ENCODE results near the gene DEPDC5.

Gene DEPDC5

DNA sequence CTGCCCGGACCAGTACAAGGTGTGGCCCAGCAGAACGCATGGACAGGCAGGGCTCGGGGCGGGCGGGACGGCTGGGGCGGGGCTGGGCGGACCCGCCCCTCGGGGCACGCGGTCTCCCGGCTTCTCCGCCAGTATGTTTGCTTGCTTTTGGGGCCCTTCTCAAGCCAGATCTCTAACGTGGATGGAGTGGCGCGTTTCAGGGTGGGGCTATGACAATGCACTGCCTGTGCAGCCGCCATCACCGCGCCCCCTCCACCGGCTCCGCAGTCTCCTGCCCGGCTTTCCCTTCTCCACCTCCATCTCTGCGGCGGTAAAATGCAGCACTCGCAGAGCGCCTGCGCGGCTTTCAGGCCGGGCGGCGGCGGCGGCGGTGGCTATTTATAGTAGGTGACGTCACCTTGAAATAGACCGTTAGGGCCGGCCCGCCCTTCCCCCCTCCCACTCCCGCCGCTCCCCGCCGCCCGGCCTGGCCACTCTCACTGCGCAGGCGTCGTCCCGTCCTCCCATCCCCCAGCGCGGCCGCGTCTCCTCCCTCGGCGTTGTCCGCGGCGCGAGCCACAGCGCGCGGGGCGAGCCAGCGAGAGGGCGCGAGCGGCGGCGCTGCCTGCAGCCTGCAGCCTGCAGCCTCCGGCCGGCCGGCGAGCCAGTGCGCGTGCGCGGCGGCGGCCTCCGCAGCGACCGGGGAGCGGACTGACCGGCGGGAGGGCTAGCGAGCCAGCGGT lies 190.3 kb downstream of the DEPDC5 start, which contains the start of gene YWHAH:
TSS of gene YWHAH (plus strand) at position 558 of the 722 bp plus-strand sequence. CDS start 199 bp downstream, outside the sequence.
- DNase-seq (ENCODE audit: extremely low read depth, insufficient read length) = peak; percentile 94
- no peaks in the 10 kb centered on the region; the same call in 1 of the 2 replicates for H3K36me3 ChIP-seq (ENCODE audit: control insufficient read depth, insufficient read depth, low read length)
- TF ChIP-seq, protein P1, sequence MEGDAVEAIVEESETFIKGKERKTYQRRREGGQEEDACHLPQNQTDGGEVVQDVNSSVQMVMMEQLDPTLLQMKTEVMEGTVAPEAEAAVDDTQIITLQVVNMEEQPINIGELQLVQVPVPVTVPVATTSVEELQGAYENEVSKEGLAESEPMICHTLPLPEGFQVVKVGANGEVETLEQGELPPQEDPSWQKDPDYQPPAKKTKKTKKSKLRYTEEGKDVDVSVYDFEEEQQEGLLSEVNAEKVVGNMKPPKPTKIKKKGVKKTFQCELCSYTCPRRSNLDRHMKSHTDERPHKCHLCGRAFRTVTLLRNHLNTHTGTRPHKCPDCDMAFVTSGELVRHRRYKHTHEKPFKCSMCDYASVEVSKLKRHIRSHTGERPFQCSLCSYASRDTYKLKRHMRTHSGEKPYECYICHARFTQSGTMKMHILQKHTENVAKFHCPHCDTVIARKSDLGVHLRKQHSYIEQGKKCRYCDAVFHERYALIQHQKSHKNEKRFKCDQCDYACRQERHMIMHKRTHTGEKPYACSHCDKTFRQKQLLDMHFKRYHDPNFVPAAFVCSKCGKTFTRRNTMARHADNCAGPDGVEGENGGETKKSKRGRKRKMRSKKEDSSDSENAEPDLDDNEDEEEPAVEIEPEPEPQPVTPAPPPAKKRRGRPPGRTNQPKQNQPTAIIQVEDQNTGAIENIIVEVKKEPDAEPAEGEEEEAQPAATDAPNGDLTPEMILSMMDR (IDR thresholded peaks at IDR 0.05; ENCODE audit: insufficient read depth, low read length, poor library complexity, severe bottlenecking) = no peak
- H3K27me3 ChIP-seq (replicated peaks; ENCODE audit: control insufficient read depth, insufficient read depth, low read length) = no peaks in the 10 kb centered on the region
- peak within 1 kb of the TSS; percentile 95 for H3K4me3 ChIP-seq (replicated peaks; ENCODE audit: low read depth, low read length)

- Histone ChIP-seq H3K36me3 (ENCODE audit: control insufficient read depth, insufficient read depth, low read length) (no peaks in the 10 kb centered on the region; the same call in 1 of the 2 replicates), H3K4me3 (replicated peaks; ENCODE audit: low read depth, low read length) (peak overlapping the region; percentile 95), H3K27me3 (replicated peaks; ENCODE audit: control insufficient read depth, insufficient read depth, low read length) (no peaks in the 10 kb centered on the region)
- TF ChIP-seq, protein P1 (IDR thresholded peaks at IDR 0.05; ENCODE audit: insufficient read depth, low read length, poor library complexity, severe bottlenecking) = no peak
- DNase-seq (ENCODE audit: extremely low read depth, insufficient read length) = peak; percentile 27
Measured at GRCh38 chr22:31944700-31945442, 191.1 kb downstream of the DEPDC5 start.

DNA sequence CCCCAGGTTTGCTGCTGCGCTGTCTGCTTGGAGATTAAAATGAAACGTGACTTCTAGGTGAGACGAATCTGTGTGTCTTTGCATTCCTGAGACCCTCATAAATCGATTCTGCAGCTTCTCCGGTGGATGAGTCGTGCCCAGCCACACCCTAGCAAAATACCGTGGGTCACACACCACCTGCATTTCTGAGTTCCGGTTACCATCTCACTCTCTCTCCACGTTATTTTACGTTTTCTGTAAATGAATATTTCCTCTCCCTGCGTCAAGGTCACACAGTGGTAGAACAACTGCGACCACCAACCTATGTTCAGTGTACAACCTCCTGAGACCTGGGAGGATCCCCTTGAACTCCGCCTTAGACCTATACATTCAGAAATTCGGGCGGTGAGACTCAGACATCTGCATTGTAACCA lies 191.6 kb downstream of the DEPDC5 start:
- DNase-seq (ENCODE audit: extremely low read depth, insufficient read length) = no peak
- no peaks in the 10 kb centered on the region for H3K27me3 ChIP-seq (replicated peaks; ENCODE audit: control insufficient read depth, insufficient read depth, low read length)
- H3K36me3 ChIP-seq (ENCODE audit: control insufficient read depth, insufficient read depth, low read length) = peaks cover under 1% of the 10 kb centered on the region
- TF ChIP-seq, protein P1 (IDR thresholded peaks at IDR 0.05; ENCODE audit: insufficient read depth, low read length, poor library complexity, severe bottlenecking) = no peak
- H3K4me3 ChIP-seq (replicated peaks; ENCODE audit: low read depth, low read length) = peak overlapping the region; percentile 95

DNA sequence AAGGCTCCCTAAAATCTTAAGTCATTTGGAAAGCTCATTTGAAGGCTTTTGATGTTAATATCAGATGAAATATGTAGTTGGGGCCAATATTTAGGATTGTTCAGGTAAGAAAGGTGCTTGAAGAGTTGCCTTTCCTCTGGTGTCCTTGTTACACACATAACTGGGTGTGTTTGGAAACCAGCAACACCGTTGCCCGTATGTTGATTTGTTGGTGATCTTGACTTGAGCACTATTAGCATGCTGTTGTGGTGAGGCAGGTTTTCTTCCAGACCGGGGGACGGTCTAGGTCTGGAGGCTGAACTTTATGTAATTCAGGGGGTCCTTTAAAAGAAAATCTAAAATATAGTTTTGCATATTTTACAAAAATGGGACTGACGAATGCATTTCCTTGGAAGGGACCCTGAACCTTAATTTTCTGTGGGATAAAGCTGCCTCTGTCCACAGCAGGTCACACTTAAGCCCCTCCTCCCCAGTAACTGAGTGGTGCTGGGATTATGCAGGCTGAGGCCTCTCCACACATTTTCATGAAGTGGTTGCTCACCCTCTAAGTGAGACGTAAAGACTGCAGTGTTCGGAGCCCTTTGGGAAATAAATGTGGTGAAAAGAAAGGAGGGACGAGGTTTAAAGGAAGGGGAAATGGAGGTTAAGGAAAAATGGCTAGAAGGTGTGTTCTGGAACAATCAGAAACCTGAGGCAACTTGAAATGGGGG lies 192.3 kb downstream of the DEPDC5 start:
- H3K27me3 ChIP-seq (replicated peaks; ENCODE audit: control insufficient read depth, insufficient read depth, low read length) = no peaks in the 10 kb centered on the region

DNA sequence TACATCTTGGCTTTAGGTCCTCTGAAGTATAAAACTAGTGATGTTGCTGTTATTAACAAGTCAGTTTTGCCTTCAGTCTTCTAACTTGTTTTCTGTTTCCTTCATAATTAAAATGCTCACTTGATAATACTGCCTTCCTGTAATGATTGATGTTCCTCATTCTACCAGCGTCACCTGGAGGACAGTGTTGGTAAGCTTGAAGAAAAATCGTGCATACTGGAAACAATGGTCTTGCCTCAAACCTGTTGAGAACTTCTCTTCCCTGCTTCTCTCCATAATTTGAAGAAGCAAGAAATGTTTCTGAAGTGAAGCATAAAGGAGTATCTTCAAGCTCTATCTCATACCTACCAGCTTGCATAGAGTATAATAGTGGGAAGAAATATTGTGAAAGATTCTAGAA lies 193.5 kb downstream of the DEPDC5 start:
- Histone ChIP-seq H3K27me3 (replicated peaks; ENCODE audit: control insufficient read depth, insufficient read depth, low read length) (no peaks in the 10 kb centered on the region), H3K36me3 (ENCODE audit: control insufficient read depth, insufficient read depth, low read length) (peaks cover 2% of the 10 kb centered on the region), H3K4me3 (replicated peaks; ENCODE audit: low read depth, low read length) (no peak overlapping the region)
- TF ChIP-seq, protein P1 (IDR thresholded peaks at IDR 0.05; ENCODE audit: insufficient read depth, low read length, poor library complexity, severe bottlenecking) = peak; percentile 79
- DNase-seq (ENCODE audit: extremely low read depth, insufficient read length) = peak; percentile 25

More for the DNA sequence above, 192.3 kb downstream of the DEPDC5 start:
- Histone ChIP-seq H3K4me3 (replicated peaks; ENCODE audit: low read depth, low read length) (peak overlapping the region; percentile 95), H3K36me3 (ENCODE audit: control insufficient read depth, insufficient read depth, low read length) (peaks cover 2% of the 10 kb centered on the region)
- TF ChIP-seq, protein P1 (IDR thresholded peaks at IDR 0.05; ENCODE audit: insufficient read depth, low read length, poor library complexity, severe bottlenecking) = no peak
- DNase-seq (ENCODE audit: extremely low read depth, insufficient read length) = no peak
